Neural progenitor cell (in vitro differentiated cells): Measurements from ENCODE around the gene IGSF21. TPM values are rescaled to one million over a fixed set of nuclear protein-coding genes. Genes with fewer than 3 reads are reported as not detected.

Experiments
- DNase-seq: peaks from one replicate; pipeline ENCODE4 v3.0.0-alpha.2; 2016; ENCODE audit warnings: low spot score
- H2AFZ ChIP-seq: fragments of 200-600 bp; sonication (generic); replicated peaks from 2 replicates; pipeline ENCODE4 v1.6.1; 2016; ENCODE audit warnings: antibody characterized with exemption
- H3F3A ChIP-seq: fragments of 200-600 bp; sonication (generic); 2 replicates; pipeline ENCODE4 v1.6.1; 2016; ENCODE audit warnings: antibody characterized with exemption, low read depth
- H3K27ac ChIP-seq: fragments of 200-600 bp; sonication (generic); 2 replicates; pipeline ENCODE4 v1.5.1; 2016; ENCODE audit warnings: mild to moderate bottlenecking
- H3K27me3 ChIP-seq: fragments of 200-600 bp; sonication (generic); 2 replicates; pipeline ENCODE4 v1.6.1; 2016; ENCODE audit warnings: mild to moderate bottlenecking, moderate library complexity
- H3K36me3 ChIP-seq: fragments of 200-600 bp; sonication (generic); 2 replicates; pipeline ENCODE4 v1.5.1; 2016
- H3K4me1 ChIP-seq: fragments of 200-600 bp; sonication (generic); 2 replicates; pipeline ENCODE4 v1.6.1; 2016; ENCODE audit warnings: mixed run types
- H3K4me2 ChIP-seq: fragments of 200-600 bp; sonication (generic); 2 replicates; pipeline ENCODE4 v1.6.1; 2016
- H3K4me3 ChIP-seq: fragments of 200-600 bp; sonication (generic); 2 replicates; pipeline ENCODE4 v1.5.1; 2016
- H3K79me2 ChIP-seq: fragments of 200-600 bp; sonication (generic); 2 replicates; pipeline ENCODE4 v1.6.1; 2016; ENCODE audit warnings: low read depth
- H3K9ac ChIP-seq: fragments of 200-600 bp; sonication (generic); 2 replicates; pipeline ENCODE4 v1.6.1; 2016
- H3K9me3 ChIP-seq: fragments of 200-600 bp; sonication (generic); 2 replicates; pipeline ENCODE4 v1.5.1; 2016; ENCODE audit warnings: low read depth
- H4K20me1 ChIP-seq: fragments of 200-600 bp; sonication (generic); 2 replicates; pipeline ENCODE4 v1.6.1; 2016; ENCODE audit warnings: low read depth
- H3K27ac Mint-ChIP-seq: 3 replicates; pipeline ENCODE4 v1.8.0; 2021; ENCODE audit warnings: mixed read lengths
- H3K27me3 Mint-ChIP-seq: 2 replicates; pipeline ENCODE4 v1.8.0; 2022; ENCODE audit warnings: low read depth, mild to moderate bottlenecking, inconsistent platforms, moderate library complexity, mixed read lengths; ENCODE audit not compliant: insufficient read depth
- H3K36me3 Mint-ChIP-seq: 3 replicates; pipeline ENCODE4 v1.8.0; 2021; ENCODE audit warnings: mixed read lengths
- H3K4me1 Mint-ChIP-seq: 3 replicates; pipeline ENCODE4 v1.8.0; 2021; ENCODE audit warnings: mixed read lengths
- H3K4me3 Mint-ChIP-seq: 3 replicates; pipeline ENCODE4 v1.8.0; 2021; ENCODE audit warnings: mild to moderate bottlenecking, moderate library complexity, mixed read lengths
- H3K9me3 Mint-ChIP-seq: 3 replicates; pipeline ENCODE4 v1.8.0; 2020; ENCODE audit warnings: mixed read lengths
- EZH2 ChIP-seq: fragments of 200-600 bp; sonication (generic); IDR thresholded peaks from 2 replicates; pipeline ENCODE4 v1.6.1; 2017; ENCODE audit warnings: antibody characterized with exemption, mild to moderate bottlenecking, moderate library complexity
- EZH2phosphoT487 ChIP-seq: fragments of 200-600 bp; sonication (generic); IDR thresholded peaks from 2 replicates; pipeline ENCODE4 v1.6.1; 2017; ENCODE audit warnings: antibody characterized with exemption
- total RNA-seq: library from RNA; depleted of rRNA; stranded (reverse); fragments of >200 nt; gene quantifications from 2 replicates; pipeline ENCODE4 v1.2.3, GENCODE V29; 2015; ENCODE audit warnings: low replicate concordance
- TF ChIP-seq, protein P1 (sequence below): fragments of 200-600 bp; sonication (generic); IDR thresholded peaks from 2 replicates; pipeline ENCODE4 v1.5.1; 2017; ENCODE audit warnings: antibody characterized with exemption, mild to moderate bottlenecking

IGSF21 gene
- total RNA-seq, 1 donor from 2014 or later = 1.7 TPM

DNA sequence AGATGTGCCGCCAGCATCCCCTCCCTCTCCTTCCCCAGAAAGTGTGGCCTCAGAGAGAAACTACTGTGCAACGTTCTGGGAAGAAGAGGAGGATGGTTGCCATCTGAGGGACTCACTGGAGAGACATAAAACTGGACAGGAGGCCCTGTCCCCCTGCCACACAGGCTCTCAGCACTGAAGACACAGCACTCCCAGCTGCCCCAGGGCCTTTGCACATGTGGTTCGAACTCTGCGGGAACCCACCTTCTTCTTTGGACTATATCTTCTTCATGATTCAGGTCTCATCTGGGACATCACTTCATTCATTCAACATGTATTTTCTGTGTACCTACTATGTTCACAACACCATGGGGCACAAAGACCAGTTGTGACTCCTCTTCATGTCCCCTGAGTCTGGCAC, 17.4 kb downstream of the IGSF21 start:
- Histone ChIP-seq H2AFZ (no peak overlapping the region), H3F3A (no peaks in the 10 kb centered on the region), H3K36me3 (no peaks in the 10 kb centered on the region), H3K4me1 (no peaks in the 10 kb centered on the region), H3K27me3 (no peaks in the 10 kb centered on the region), H3K4me2 (no peak overlapping the region), H4K20me1 (no peaks in the 10 kb centered on the region), H3K9me3 (no peaks in the 10 kb centered on the region), H3K27ac (no peak overlapping the region), H3K79me2 (no peaks in the 10 kb centered on the region), H3K9ac (no peak overlapping the region), H3K4me3 (no peak overlapping the region)
- no peak for DNase-seq
- Mint-ChIP-seq H3K9me3 (no peaks in the 10 kb centered on the region), H3K27ac (no peak overlapping the region), H3K4me3 (no peak overlapping the region), H3K27me3 (peaks cover 12% of the 10 kb centered on the region), H3K4me1 (no peaks in the 10 kb centered on the region), H3K36me3 (no peaks in the 10 kb centered on the region)
- TF ChIP-seq, protein P1, sequence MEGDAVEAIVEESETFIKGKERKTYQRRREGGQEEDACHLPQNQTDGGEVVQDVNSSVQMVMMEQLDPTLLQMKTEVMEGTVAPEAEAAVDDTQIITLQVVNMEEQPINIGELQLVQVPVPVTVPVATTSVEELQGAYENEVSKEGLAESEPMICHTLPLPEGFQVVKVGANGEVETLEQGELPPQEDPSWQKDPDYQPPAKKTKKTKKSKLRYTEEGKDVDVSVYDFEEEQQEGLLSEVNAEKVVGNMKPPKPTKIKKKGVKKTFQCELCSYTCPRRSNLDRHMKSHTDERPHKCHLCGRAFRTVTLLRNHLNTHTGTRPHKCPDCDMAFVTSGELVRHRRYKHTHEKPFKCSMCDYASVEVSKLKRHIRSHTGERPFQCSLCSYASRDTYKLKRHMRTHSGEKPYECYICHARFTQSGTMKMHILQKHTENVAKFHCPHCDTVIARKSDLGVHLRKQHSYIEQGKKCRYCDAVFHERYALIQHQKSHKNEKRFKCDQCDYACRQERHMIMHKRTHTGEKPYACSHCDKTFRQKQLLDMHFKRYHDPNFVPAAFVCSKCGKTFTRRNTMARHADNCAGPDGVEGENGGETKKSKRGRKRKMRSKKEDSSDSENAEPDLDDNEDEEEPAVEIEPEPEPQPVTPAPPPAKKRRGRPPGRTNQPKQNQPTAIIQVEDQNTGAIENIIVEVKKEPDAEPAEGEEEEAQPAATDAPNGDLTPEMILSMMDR = no peak
- no peak for TF ChIP-seq EZH2
- no peak for TF ChIP-seq EZH2phosphoT487

DNA sequence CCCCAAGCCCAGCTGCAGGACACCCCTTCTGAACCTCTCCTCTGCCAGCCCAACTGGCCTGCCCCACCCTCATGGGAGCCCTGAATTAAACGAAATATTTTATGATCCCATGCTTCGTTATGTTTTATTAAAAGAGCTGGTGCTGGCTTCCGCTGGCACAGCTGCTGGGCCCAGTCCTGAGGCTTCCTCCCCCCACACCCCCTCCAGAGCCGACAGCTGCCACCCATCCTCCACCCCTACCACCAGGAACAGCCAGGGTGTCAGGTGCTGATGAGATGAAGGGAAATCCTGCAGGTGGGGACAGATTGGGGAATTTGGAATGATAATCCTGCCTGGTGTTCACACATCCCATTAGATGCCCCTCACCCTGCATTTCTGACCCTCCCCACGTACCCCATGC, 19.0 kb downstream of the IGSF21 start:
- TF ChIP-seq EZH2phosphoT487 (no peak), EZH2 (no peak)
- Histone ChIP-seq H2AFZ (no peak overlapping the region), H3K4me2 (no peak overlapping the region), H3K4me3 (no peak overlapping the region), H3F3A (no peaks in the 10 kb centered on the region), H3K27ac (no peak overlapping the region), H3K9me3 (no peaks in the 10 kb centered on the region), H3K4me1 (no peaks in the 10 kb centered on the region), H3K79me2 (no peaks in the 10 kb centered on the region), H3K9ac (no peak overlapping the region), H3K36me3 (no peaks in the 10 kb centered on the region), H4K20me1 (no peaks in the 10 kb centered on the region), H3K27me3 (no peaks in the 10 kb centered on the region)
- no peak overlapping the region for H3K27ac Mint-ChIP-seq
- no peaks in the 10 kb centered on the region for H3K36me3 Mint-ChIP-seq
- H3K27me3 Mint-ChIP-seq = peaks cover 7% of the 10 kb centered on the region
- no peak overlapping the region for H3K4me3 Mint-ChIP-seq
- no peak for DNase-seq
- no peaks in the 10 kb centered on the region for H3K9me3 Mint-ChIP-seq
- H3K4me1 Mint-ChIP-seq = no peaks in the 10 kb centered on the region

DNA sequence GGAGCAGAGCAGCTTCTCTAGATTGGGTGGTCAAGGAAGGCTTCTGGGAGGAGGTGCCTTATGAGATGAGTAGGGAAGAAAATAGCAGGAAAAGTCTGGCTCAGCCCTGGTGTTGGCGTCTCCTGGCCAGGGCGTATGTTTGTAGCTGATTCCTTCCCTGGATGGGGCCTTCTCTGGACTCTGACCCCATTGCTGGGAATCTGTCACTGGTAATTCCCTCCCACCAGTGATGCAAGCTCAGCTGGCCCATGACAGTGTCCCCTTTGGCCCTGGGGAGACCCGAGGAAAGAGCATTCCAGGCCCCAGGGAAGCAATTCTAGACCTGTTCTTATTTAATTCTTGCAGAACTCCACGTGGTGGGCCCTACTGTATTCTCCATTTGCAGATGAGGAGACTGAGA, 20.7 kb downstream of the IGSF21 start:
- Histone ChIP-seq H3K27ac (no peak overlapping the region), H3K36me3 (no peaks in the 10 kb centered on the region), H3K9me3 (no peaks in the 10 kb centered on the region), H3K27me3 (no peaks in the 10 kb centered on the region), H2AFZ (no peak overlapping the region), H4K20me1 (no peaks in the 10 kb centered on the region), H3K4me1 (peaks cover 11% of the 10 kb centered on the region), H3K4me3 (no peak overlapping the region), H3K9ac (no peak overlapping the region), H3F3A (no peaks in the 10 kb centered on the region), H3K79me2 (no peaks in the 10 kb centered on the region), H3K4me2 (no peak overlapping the region)
- H3K27me3 Mint-ChIP-seq = peaks cover 5% of the 10 kb centered on the region
- DNase-seq = no peak
- H3K9me3 Mint-ChIP-seq = no peaks in the 10 kb centered on the region
- no peak overlapping the region for H3K4me3 Mint-ChIP-seq
- no peak for TF ChIP-seq EZH2
- TF ChIP-seq, protein P1 = no peak
- TF ChIP-seq EZH2phosphoT487 = no peak
- H3K27ac Mint-ChIP-seq = no peak overlapping the region
- H3K36me3 Mint-ChIP-seq = no peaks in the 10 kb centered on the region
- peaks cover 4% of the 10 kb centered on the region for H3K4me1 Mint-ChIP-seq

GRCh38 chr1:18130356-18130755, 22.8 kb downstream of the IGSF21 start:
- Mint-ChIP-seq H3K4me3 (no peak overlapping the region), H3K36me3 (no peaks in the 10 kb centered on the region), H3K27ac (no peak overlapping the region), H3K9me3 (no peaks in the 10 kb centered on the region), H3K27me3 (peaks cover 5% of the 10 kb centered on the region), H3K4me1 (peaks cover 11% of the 10 kb centered on the region)
- H3K27ac ChIP-seq = no peak overlapping the region
- H3K4me2 ChIP-seq = no peak overlapping the region
- no peaks in the 10 kb centered on the region for H3K36me3 ChIP-seq
- peaks cover 17% of the 10 kb centered on the region for H3K4me1 ChIP-seq
- TF ChIP-seq EZH2phosphoT487 = no peak
- no peak for TF ChIP-seq EZH2
- TF ChIP-seq, protein P1 = no peak
- H3K4me3 ChIP-seq = no peak overlapping the region
- no peaks in the 10 kb centered on the region for H3K79me2 ChIP-seq
- H4K20me1 ChIP-seq = no peaks in the 10 kb centered on the region
- no peaks in the 10 kb centered on the region for H3K9me3 ChIP-seq
- no peak overlapping the region for H3K9ac ChIP-seq
- no peak overlapping the region for H2AFZ ChIP-seq
- no peaks in the 10 kb centered on the region for H3K27me3 ChIP-seq
- no peaks in the 10 kb centered on the region for H3F3A ChIP-seq
- DNase-seq = no peak
